Stimulated activated CD4-positive, alpha-beta T cell treated with anti-CD3 and anti-CD28 coated beads, Interleukin-12 subunit alpha, Interleukin-12 subunit beta, amount 100 ng/mL, for 48 hours (primary cell): ENCODE results near the gene CDC42EP1.
"Not testable (repeated sequence)": the region's sequence is repeated elsewhere in the genome, so short reads cannot be mapped to it uniquely, and the experiment has no call there.

Source experiments
- DNase-seq, 3 donors: peaks; one replicate each; pipeline ENCODE4 v3.0.0-alpha.2; 2020; ENCODE audit warnings: low read depth in 2 of 3, low spot score in 1 of 3

CDC42EP1 gene

GRCh38 chr22:37575490-37576003 is 15.3 kb downstream of the CDC42EP1 start:
- no peak for DNase-seq

GRCh38 chr22:37578002-37578401 is 17.7 kb downstream of the CDC42EP1 start:
- no peak for DNase-seq

- no peak for DNase-seq
Measured at GRCh38 chr22:37581504-37581903, 21.2 kb downstream of the CDC42EP1 start.

GRCh38 chr22:37582526-37582925 is 22.2 kb downstream of the CDC42EP1 start:
- no peak for DNase-seq

GRCh38 chr22:37588546-37589215 is 28.4 kb downstream of the CDC42EP1 start:
- DNase-seq = no peak

- DNase-seq = no peak
Measured at GRCh38 chr22:37589636-37590035, 29.4 kb downstream of the CDC42EP1 start.

GRCh38 chr22:37591081-37591480 is 30.8 kb downstream of the CDC42EP1 start:
- DNase-seq = not testable (repeated sequence)

GRCh38 chr22:37591823-37592404 is 31.6 kb downstream of the CDC42EP1 start:
- DNase-seq = no peak

GRCh38 chr22:37594237-37594636 is 34.0 kb downstream of the CDC42EP1 start:
- DNase-seq = no peak

- DNase-seq = no peak
Measured at GRCh38 chr22:37599153-37599552, 38.9 kb downstream of the CDC42EP1 start.

- DNase-seq = no peak
Measured at GRCh38 chr22:37601203-37601539, 40.9 kb downstream of the CDC42EP1 start.

- no peak for DNase-seq
Measured at GRCh38 chr22:37601540-37602442, 41.5 kb downstream of the CDC42EP1 start.

GRCh38 chr22:37602546-37603277 is 42.4 kb downstream of the CDC42EP1 start:
- DNase-seq = not testable (repeated sequence)

GRCh38 chr22:37604074-37604473 is 43.8 kb downstream of the CDC42EP1 start:
- DNase-seq = no peak

GRCh38 chr22:37604875-37605274 is 44.6 kb downstream of the CDC42EP1 start:
- peak in 2 of 3 donors; percentile 12 to 23 for DNase-seq

- peak; percentile 81 to 94 (median 88) for DNase-seq
Measured at GRCh38 chr22:37607010-37607934, 47.0 kb downstream of the CDC42EP1 start.

GRCh38 chr22:37607935-37608476 is 47.7 kb downstream of the CDC42EP1 start:
- no peak for DNase-seq

GRCh38 chr22:37608477-37609239 is 48.4 kb downstream of the CDC42EP1 start, which contains the start of gene GGA1:
Gene GGA1, plus strand, starts transcription at chr22:37608834. Its CDS starts 27 bp downstream, at chr22:37608861.
- DNase-seq = peak; percentile 89 to 96 (median 94)
